ENCODE results near the gene APRT. TPM values are rescaled to one million over a fixed set of nuclear protein-coding genes. Genes with fewer than 3 reads are reported as not detected.
A peak's percentile ranks its signal among the peaks of the same experiment; 100 is the strongest.

The APRT gene
- total and polyA plus RNA-seq, 9 of the 15 experiments (the other 6 are each of a cell fraction or from before 2014, with no cell fraction given) = 41.7 to 409 (median 146) TPM

DNA sequence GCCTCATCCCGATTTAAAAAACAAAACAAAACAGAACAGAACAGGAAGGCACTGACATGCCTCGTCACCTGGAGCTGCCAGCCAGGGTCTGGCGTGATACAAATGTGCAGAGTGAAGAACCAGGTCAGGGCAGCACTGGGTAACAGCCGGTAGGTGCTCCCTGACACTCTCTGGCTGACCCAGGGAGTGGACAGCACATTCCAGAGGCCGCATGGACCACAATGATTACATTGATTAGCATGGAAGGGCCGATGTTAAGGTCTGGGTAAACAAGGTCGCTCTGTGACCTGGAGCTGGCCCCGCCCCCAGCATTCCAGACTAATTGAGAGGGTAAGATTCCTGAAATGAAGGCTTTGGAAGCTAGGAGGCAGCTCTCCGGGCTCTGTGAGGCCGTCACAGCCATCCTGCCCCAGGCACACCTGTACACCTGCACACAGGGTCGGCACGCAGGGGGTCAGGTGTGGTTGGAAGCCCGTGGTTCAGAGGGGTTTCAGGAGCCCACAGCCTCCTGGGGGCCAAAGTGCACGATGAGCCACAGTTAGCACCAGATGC, 48.1 kb downstream of the APRT start (continued):
- TF ChIP-seq, protein P1, sequence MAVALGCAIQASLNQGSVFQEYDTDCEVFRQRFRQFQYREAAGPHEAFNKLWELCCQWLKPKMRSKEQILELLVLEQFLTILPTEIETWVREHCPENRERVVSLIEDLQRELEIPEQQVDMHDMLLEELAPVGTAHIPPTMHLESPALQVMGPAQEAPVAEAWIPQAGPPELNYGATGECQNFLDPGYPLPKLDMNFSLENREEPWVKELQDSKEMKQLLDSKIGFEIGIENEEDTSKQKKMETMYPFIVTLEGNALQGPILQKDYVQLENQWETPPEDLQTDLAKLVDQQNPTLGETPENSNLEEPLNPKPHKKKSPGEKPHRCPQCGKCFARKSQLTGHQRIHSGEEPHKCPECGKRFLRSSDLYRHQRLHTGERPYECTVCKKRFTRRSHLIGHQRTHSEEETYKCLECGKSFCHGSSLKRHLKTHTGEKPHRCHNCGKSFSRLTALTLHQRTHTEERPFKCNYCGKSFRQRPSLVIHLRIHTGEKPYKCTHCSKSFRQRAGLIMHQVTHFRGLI (CRISPR knock-in tag; IDR thresholded peaks at IDR 0.05) = no peak
- TF ChIP-seq, protein P2, sequence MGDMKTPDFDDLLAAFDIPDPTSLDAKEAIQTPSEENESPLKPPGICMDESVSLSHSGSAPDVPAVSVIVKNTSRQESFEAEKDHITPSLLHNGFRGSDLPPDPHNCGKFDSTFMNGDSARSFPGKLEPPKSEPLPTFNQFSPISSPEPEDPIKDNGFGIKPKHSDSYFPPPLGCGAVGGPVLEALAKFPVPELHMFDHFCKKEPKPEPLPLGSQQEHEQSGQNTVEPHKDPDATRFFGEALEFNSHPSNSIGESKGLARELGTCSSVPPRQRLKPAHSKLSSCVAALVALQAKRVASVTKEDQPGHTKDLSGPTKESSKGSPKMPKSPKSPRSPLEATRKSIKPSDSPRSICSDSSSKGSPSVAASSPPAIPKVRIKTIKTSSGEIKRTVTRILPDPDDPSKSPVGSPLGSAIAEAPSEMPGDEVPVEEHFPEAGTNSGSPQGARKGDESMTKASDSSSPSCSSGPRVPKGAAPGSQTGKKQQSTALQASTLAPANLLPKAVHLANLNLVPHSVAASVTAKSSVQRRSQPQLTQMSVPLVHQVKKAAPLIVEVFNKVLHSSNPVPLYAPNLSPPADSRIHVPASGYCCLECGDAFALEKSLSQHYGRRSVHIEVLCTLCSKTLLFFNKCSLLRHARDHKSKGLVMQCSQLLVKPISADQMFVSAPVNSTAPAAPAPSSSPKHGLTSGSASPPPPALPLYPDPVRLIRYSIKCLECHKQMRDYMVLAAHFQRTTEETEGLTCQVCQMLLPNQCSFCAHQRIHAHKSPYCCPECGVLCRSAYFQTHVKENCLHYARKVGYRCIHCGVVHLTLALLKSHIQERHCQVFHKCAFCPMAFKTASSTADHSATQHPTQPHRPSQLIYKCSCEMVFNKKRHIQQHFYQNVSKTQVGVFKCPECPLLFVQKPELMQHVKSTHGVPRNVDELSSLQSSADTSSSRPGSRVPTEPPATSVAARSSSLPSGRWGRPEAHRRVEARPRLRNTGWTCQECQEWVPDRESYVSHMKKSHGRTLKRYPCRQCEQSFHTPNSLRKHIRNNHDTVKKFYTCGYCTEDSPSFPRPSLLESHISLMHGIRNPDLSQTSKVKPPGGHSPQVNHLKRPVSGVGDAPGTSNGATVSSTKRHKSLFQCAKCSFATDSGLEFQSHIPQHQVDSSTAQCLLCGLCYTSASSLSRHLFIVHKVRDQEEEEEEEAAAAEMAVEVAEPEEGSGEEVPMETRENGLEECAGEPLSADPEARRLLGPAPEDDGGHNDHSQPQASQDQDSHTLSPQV (IDR thresholded peaks at IDR 0.05) = no peak
- TF ChIP-seq TEAD2 (tag; IDR thresholded peaks at IDR 0.05) (peak; percentile 74), TGIF2 (CRISPR knock-in tag; IDR thresholded peaks at IDR 0.05) (no peak), SMAD4 (CRISPR knock-in tag; conservative IDR thresholded peaks at IDR 0.05) (peak; percentile 32), RERE (CRISPR knock-in tag; IDR thresholded peaks at IDR 0.05; ENCODE audit: borderline replicate concordance) (no peak), SPI1 (IDR thresholded peaks at IDR 0.05; ENCODE audit: borderline replicate concordance, low read depth, low read length) (no peak), SP2 (IDR thresholded peaks at IDR 0.05; ENCODE audit: extremely low read depth, low read depth, low read length, poor library complexity, severe bottlenecking) (no peak), ZNF23 (CRISPR knock-in tag; IDR thresholded peaks at IDR 0.05) (no peak), XRCC5 (IDR thresholded peaks at IDR 0.05; ENCODE audit: low read depth, low read length) (no peak), KLF1 (tag; IDR thresholded peaks at IDR 0.05) (no peak), ATF1 (CRISPR knock-in tag; IDR thresholded peaks at IDR 0.05) (no peak), ATF1 (tag; IDR thresholded peaks at IDR 0.05) (no peak), NR1H2 (CRISPR knock-in tag; IDR thresholded peaks at IDR 0.05) (no peak), SMAD3 (CRISPR knock-in tag; conservative IDR thresholded peaks at IDR 0.05) (no peak), KHSRP (IDR thresholded peaks at IDR 0.05) (no peak)
- TF ChIP-seq, protein P3, sequence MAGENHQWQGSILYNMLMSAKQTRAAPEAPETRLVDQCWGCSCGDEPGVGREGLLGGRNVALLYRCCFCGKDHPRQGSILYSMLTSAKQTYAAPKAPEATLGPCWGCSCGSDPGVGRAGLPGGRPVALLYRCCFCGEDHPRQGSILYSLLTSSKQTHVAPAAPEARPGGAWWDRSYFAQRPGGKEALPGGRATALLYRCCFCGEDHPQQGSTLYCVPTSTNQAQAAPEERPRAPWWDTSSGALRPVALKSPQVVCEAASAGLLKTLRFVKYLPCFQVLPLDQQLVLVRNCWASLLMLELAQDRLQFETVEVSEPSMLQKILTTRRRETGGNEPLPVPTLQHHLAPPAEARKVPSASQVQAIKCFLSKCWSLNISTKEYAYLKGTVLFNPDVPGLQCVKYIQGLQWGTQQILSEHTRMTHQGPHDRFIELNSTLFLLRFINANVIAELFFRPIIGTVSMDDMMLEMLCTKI (IDR thresholded peaks at IDR 0.05; ENCODE audit: partially characterized antibody) = no peak
